Choroid plexus epithelial cell (primary cell): ENCODE measurements around the gene FXYD3.

Experiments
- DNase-seq: peaks from one replicate; pipeline ENCODE4 v3.0.0-alpha.2; 2010; ENCODE audit warnings: low read depth
- H3K4me3 ChIP-seq: 2 replicates; pipeline ENCODE4 v1.5.1; 2011; ENCODE audit warnings: low read depth, mild to moderate bottlenecking, control low read depth, low read length, moderate library complexity
- CTCF ChIP-seq: conservative IDR thresholded peaks from 2 replicates; pipeline ENCODE4 v1.5.1; 2011; ENCODE audit warnings: low read depth, mild to moderate bottlenecking, control low read depth, inconsistent platforms, low read length, moderate library complexity

Gene FXYD3

GRCh38 chr19:35130761-35131720 lies 15.4 kb downstream of the FXYD3 start:
- no peak for TF ChIP-seq CTCF
- H3K4me3 ChIP-seq: no peak overlapping the region
- DNase-seq: no peak

- H3K4me3 ChIP-seq: no peak overlapping the region
- no peak for TF ChIP-seq CTCF
- DNase-seq: no peak
These were observed 16.6 kb downstream of the FXYD3 start for GRCh38 chr19:35132254-35132653.

DNA sequence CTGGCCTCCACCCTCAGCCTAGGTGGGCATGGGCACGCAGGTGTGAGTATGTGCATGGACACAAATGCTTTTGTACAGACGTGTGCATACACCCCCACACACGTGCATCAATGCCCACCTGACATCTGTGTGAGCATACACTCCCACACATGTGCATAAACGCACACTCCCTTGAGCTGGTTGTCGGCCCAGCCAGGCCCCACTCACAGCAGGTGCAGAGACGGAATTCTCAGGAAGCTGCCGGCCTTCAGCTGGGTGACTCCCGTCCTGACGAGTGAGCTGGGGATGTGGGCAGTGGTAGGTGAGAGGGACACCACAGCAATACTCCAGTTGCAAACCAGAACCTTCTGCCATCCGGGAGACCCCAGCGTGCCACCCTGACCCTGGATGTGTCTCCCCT lies 18.2 kb downstream of the FXYD3 start:
- H3K4me3 ChIP-seq: no peak overlapping the region
- no peak for DNase-seq
- no peak for TF ChIP-seq CTCF

DNA sequence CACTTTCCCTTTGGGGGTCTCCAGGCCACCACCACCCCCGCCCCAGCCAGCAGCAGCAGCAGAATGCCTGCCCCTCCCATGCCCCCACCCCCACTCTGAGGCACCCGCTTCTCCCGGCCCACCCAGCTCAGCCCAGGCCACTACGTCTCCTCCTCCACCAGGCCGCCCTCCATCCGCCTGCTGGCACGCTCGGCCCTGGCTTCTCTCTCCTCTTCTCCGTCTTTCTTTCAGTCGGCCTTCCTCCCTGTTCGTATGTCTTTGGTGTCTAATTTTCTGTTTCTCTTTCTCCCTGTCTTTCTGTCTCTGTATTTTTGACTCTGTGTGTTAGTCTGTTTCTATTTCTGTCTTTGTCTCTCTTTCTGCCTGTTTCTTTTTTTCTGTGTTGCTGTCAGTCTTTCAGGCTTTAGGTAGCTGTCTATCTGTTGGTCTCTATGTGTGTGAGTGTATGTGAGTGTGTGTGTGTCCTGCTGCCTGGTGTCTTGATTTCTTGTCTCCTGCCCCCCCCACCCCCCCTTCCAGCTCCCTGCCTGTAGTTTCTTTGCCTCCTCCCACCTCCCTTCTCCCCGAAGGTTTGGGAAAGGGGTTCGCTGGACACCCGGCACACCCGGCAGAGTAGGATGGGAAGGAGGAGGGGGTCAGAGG lies 19.1 kb downstream of the FXYD3 start, which contains the start of gene LGI4:
LGI4 (minus strand) TSS at position 459 of the 642 bp plus-strand sequence; CDS start at position 80, 379 bp downstream.
- H3K4me3 ChIP-seq: no peak within 1 kb of the TSS
- DNase-seq: no peak
- no peak for TF ChIP-seq CTCF

- peak; percentile 73 for DNase-seq
- no peak overlapping the region for H3K4me3 ChIP-seq
- peak; percentile 87 for TF ChIP-seq CTCF
These were observed 19.8 kb downstream of the FXYD3 start for GRCh38 chr19:35135389-35135909.

- no peak overlapping the region for H3K4me3 ChIP-seq
- no peak for DNase-seq
- TF ChIP-seq CTCF: no peak
These were observed 20.6 kb downstream of the FXYD3 start for GRCh38 chr19:35136231-35136630.
